HepG2 (cell line): ENCODE results near the gene KIF22. TPM values are rescaled to one million over a fixed set of nuclear protein-coding genes. Genes with fewer than 3 reads are reported as not detected.
A peak's percentile ranks its signal among the peaks of the same experiment; 100 is the strongest.

ENCODE experiments used
- HDAC2 ChIP-seq: sonication (generic); formaldehyde crosslinking; IDR thresholded peaks from 2 replicates; pipeline ENCODE4 v1.4.0; 2020; ENCODE audit warnings: missing genetic modification reagents
- HNRNPK ChIP-seq: fragments of 200-400 bp; formaldehyde crosslinking; IDR thresholded peaks from 2 replicates; pipeline ENCODE4 v1.6.1; 2018; ENCODE audit warnings: low read length, low read depth, moderate library complexity, mild to moderate bottlenecking; ENCODE audit not compliant: poor library complexity, severe bottlenecking
- IKZF1 ChIP-seq: fragments of 450-650 bp; IDR thresholded peaks from 2 replicates; pipeline ENCODE4 v1.7.1; 2016
- PHF20 ChIP-seq: sonication (generic); formaldehyde crosslinking; IDR thresholded peaks from 2 replicates; pipeline ENCODE4 v1.5.0; 2020; ENCODE audit warnings: mild to moderate bottlenecking, missing genetic modification reagents
- SATB2 ChIP-seq: sonication (generic); formaldehyde crosslinking; IDR thresholded peaks from 2 replicates; pipeline ENCODE4 v1.5.0; 2020; ENCODE audit warnings: missing genetic modification reagents
- SP2 ChIP-seq: sonication (generic); formaldehyde crosslinking; IDR thresholded peaks from 2 replicates; pipeline ENCODE4 v1.5.1; 2020; ENCODE audit warnings: mild to moderate bottlenecking, missing genetic modification reagents
- ZEB1 ChIP-seq: IDR thresholded peaks from 2 replicates; pipeline ENCODE4 v1.6.1; 2012; ENCODE audit warnings: mild to moderate bottlenecking, low read depth, inconsistent platforms; ENCODE audit not compliant: insufficient replicate concordance
- ZMAT3 ChIP-seq: sonication (generic); formaldehyde crosslinking; conservative IDR thresholded peaks from 2 replicates; pipeline ENCODE4 v1.7.0; 2021; ENCODE audit warnings: missing genetic modification reagents
- ZMYM4 ChIP-seq: sonication (generic); formaldehyde crosslinking; IDR thresholded peaks from 2 replicates; pipeline ENCODE4 v1.8.1; 2023; ENCODE audit warnings: mild to moderate bottlenecking, missing genetic modification reagents
- polyA plus RNA-seq, 8 experiments: library from polyadenylated mRNA; depleted of rRNA in 3 of 8; stranded (reverse) in 7 of 8; unstranded in 1 of 8; fragments of >200 nt; fragmentation: Illumina TruSeq in 4 of 8; extraction: Trizol in 4 of 8; gene quantifications; 2 replicates each; pipeline versions ENCODE4 v1.2.1 to v1.2.3, GENCODE V29; 2011 to 2016; ENCODE audit warnings: low read depth in 4 of 8, missing spikeins in 1 of 8, mixed read lengths in 1 of 8; ENCODE audit not compliant: insufficient read depth in 1 of 8
- total RNA-seq, 5 experiments: library from RNA; depleted of rRNA; stranded (reverse); fragments of >200 nt; fragmentation: Illumina TruSeq; extraction: Trizol; gene quantifications; 2 replicates each; pipeline ENCODE4 v1.2.3, GENCODE V29; 2016; ENCODE audit warnings: low read depth in 1 of 5
- TF ChIP-seq, protein P1 (sequence below): sonication (generic); formaldehyde crosslinking; IDR thresholded peaks from 2 replicates; pipeline ENCODE4 v1.9.0; 2021; ENCODE audit warnings: missing genetic modification reagents, borderline replicate concordance
- TF ChIP-seq, protein P2 (sequence below): sonication (generic); formaldehyde crosslinking; IDR thresholded peaks from 2 replicates; pipeline ENCODE4 v1.4.0; 2020; ENCODE audit warnings: missing genetic modification reagents
- TF ChIP-seq, protein P3 (sequence below): sonication (generic); formaldehyde crosslinking; IDR thresholded peaks from 2 replicates; pipeline ENCODE4 v1.5.1; 2020; ENCODE audit warnings: missing genetic modification reagents, mild to moderate bottlenecking, borderline replicate concordance
- TF ChIP-seq, protein P4 (sequence below), 2 experiments: sonication (generic) in 1 of 2; formaldehyde crosslinking in 1 of 2; IDR thresholded peaks; 2 replicates each; pipeline versions ENCODE4 v1.5.1 to v1.6.1; 2011 to 2020; ENCODE audit warnings: borderline replicate concordance in 1 of 2, low read depth in 1 of 2, low read length in 1 of 2, mild to moderate bottlenecking in 1 of 2, missing genetic modification reagents in 1 of 2, moderate library complexity in 1 of 2

The KIF22 gene
- total and polyA plus RNA-seq, 2 of the 13 experiments (the other 11 are each of a cell fraction or from before 2014, with no cell fraction given) = 95.8 to 118 TPM

DNA sequence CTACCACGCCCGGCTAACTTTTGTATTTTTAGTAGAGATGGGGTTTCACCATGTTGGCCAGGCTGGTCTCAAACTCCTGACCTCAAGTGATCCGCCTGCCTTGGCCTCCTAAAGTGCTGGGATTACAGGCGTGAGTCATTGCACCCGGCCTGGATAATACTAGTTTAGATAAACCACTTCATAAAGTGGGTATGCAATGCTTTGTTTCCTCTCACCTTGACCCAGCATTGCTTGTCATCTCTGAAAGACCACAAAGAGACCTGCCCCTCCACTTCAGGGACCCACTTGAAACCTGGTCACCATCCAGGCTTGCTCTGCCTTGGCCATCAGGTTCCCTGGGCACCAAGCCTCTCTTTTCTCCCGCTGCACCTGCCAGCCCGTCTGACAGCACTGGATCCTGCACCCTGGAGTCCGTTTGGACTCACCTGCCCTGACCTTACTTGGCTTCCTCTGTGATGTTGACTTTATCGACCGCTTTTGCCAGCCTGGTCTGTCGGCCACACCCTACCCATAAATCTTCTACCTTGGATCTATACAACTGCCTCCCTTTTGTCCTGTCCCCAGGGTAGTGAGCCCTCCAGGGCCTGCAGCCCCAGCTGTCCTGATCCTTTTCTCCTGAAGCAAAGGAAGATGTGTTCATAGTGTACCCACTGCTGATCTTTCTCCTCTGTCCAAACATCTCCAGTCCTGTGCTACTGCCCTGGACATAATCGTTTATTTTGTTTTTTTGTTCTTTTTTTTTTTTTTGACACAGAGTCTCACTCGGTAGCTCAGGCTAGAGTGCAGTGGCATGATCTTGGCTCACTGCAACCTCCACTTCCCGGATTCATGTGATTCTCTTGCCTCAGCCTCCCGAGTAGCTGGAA, 25.2 kb upstream of the KIF22 start (continued):
- TF ChIP-seq, protein P1, sequence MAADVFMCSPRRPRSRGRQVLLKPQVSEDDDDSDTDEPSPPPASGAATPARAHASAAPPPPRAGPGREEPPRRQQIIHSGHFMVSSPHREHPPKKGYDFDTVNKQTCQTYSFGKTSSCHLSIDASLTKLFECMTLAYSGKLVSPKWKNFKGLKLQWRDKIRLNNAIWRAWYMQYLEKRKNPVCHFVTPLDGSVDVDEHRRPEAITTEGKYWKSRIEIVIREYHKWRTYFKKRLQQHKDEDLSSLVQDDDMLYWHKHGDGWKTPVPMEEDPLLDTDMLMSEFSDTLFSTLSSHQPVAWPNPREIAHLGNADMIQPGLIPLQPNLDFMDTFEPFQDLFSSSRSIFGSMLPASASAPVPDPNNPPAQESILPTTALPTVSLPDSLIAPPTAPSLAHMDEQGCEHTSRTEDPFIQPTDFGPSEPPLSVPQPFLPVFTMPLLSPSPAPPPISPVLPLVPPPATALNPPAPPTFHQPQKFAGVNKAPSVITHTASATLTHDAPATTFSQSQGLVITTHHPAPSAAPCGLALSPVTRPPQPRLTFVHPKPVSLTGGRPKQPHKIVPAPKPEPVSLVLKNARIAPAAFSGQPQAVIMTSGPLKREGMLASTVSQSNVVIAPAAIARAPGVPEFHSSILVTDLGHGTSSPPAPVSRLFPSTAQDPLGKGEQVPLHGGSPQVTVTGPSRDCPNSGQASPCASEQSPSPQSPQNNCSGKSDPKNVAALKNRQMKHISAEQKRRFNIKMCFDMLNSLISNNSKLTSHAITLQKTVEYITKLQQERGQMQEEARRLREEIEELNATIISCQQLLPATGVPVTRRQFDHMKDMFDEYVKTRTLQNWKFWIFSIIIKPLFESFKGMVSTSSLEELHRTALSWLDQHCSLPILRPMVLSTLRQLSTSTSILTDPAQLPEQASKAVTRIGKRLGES (CRISPR knock-in tag) = no peak
- TF ChIP-seq ZMAT3 (CRISPR knock-in tag) (0 out of 2 replicates have a peak, but pooled peaks have one; percentile 74), ZEB1 (peak; percentile 99), SP2 (CRISPR knock-in tag) (no peak), SATB2 (CRISPR knock-in tag) (no peak), HDAC2 (CRISPR knock-in tag) (peak; percentile 99), PHF20 (peak; percentile 43; the same call in 1 of the 2 replicates), IKZF1 (no peak), ZMYM4 (CRISPR knock-in tag) (peak; percentile 91), HNRNPK (no peak)
- TF ChIP-seq, protein P2, sequence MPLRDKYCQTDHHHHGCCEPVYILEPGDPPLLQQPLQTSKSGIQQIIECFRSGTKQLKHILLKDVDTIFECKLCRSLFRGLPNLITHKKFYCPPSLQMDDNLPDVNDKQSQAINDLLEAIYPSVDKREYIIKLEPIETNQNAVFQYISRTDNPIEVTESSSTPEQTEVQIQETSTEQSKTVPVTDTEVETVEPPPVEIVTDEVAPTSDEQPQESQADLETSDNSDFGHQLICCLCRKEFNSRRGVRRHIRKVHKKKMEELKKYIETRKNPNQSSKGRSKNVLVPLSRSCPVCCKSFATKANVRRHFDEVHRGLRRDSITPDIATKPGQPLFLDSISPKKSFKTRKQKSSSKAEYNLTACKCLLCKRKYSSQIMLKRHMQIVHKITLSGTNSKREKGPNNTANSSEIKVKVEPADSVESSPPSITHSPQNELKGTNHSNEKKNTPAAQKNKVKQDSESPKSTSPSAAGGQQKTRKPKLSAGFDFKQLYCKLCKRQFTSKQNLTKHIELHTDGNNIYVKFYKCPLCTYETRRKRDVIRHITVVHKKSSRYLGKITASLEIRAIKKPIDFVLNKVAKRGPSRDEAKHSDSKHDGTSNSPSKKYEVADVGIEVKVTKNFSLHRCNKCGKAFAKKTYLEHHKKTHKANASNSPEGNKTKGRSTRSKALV (CRISPR knock-in tag) = no peak; the same call in 1 of the 2 replicates
- TF ChIP-seq, protein P3, sequence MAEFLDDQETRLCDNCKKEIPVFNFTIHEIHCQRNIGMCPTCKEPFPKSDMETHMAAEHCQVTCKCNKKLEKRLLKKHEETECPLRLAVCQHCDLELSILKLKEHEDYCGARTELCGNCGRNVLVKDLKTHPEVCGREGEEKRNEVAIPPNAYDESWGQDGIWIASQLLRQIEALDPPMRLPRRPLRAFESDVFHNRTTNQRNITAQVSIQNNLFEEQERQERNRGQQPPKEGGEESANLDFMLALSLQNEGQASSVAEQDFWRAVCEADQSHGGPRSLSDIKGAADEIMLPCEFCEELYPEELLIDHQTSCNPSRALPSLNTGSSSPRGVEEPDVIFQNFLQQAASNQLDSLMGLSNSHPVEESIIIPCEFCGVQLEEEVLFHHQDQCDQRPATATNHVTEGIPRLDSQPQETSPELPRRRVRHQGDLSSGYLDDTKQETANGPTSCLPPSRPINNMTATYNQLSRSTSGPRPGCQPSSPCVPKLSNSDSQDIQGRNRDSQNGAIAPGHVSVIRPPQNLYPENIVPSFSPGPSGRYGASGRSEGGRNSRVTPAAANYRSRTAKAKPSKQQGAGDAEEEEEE (CRISPR knock-in tag) = 0 out of 2 replicates have a peak, but pooled peaks have one; percentile 37
- TF ChIP-seq, protein P4, sequence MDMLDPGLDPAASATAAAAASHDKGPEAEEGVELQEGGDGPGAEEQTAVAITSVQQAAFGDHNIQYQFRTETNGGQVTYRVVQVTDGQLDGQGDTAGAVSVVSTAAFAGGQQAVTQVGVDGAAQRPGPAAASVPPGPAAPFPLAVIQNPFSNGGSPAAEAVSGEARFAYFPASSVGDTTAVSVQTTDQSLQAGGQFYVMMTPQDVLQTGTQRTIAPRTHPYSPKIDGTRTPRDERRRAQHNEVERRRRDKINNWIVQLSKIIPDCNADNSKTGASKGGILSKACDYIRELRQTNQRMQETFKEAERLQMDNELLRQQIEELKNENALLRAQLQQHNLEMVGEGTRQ (IDR thresholded peaks at IDR 0.05; ENCODE audit: low read depth, low read length) = no peak
- TF ChIP-seq, protein P4 (CRISPR knock-in tag; IDR thresholded peaks at IDR 0.05; ENCODE audit: borderline replicate concordance) = no peak; the same call in 1 of the 2 replicates
